Spleen (tissue), 7 donors: ENCODE data around the gene KRTAP4-4.

Experiments used
- CTCF ChIP-seq, 11 experiments: fragments of 200-600 bp in 7 of 11; fragments of 450-650 bp in 4 of 11; sonication (generic) in 4 of 11; IDR thresholded peaks in 8 of 11; conservative IDR thresholded peaks in 3 of 11; 1 replicate in 7 of 11; 2 replicates in 4 of 11; pipeline versions ENCODE4 v1.4.0 to v1.8.0; 2016 to 2021; ENCODE audit warnings: antibody characterized with exemption in 11 of 11, inconsistent platforms in 4 of 11, mild to moderate bottlenecking in 1 of 11
- POLR2A ChIP-seq, 3 donors: fragments of 450-650 bp; IDR thresholded peaks; one replicate each; pipeline ENCODE4 v1.5.1; 2017; ENCODE audit warnings: antibody characterized with exemption in 3 of 3, mild to moderate bottlenecking in 1 of 3
- donor health status: DM: no; HTN: no; CAD: no; lungs with moderate emphysema.
- donor health status: DM: no; HTN: no; CAD: no.
- donor health status: DM: no; HTN: no; CAD: no.

DNA sequence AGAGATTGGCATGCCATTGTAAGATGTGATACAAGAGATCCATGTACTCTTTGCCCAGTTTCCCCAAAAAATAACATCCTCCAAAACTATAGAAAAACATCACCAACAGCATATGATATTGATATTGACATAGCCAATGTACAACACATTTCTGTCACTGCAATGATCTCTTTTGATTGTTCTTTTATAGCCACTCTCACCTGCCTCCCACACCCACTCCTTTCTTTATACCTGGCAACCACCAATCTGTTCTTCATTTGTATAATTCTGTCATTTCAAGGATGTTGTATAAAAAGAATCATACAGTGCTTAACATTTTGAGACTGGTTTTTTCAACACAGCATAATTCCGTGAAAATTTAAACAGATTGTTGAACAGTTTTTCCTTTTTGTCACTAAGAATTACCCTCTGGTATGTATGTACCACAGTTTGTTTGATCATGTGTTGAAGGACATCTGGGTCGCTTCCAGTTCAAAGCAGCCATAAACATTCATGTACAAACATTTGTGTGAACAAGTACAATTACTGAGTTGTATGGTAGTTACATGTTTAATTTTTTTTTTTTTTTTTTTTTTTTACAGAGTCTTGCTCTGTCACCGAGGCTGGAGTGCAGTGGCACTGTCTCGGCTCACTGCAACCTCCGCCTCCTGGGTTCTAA lies 39.0 kb upstream of the KRTAP4-4 start:
- TF ChIP-seq CTCF (IDR thresholded peaks at IDR 0.05 in 8 of 11, conservative IDR thresholded peaks at IDR 0.05 in 3 of 11) (no peak), POLR2A (IDR thresholded peaks at IDR 0.05) (no peak)
